CD8-positive, alpha-beta memory T cell (primary cell): ENCODE results near the gene TADA3. TPM values are rescaled to one million over a fixed set of nuclear protein-coding genes. Genes with fewer than 3 reads are reported as not detected.

Experiments
- CTCF ChIA-PET: fragments of 350-600 bp; sonication (Branson Sonifier 250); formaldehyde crosslinking; loops from one replicate; lab custom pipeline; 2021; ENCODE audit warnings: antibody characterized with exemption; lab: Charles Lee
- POLR2A ChIA-PET: fragments of 350-600 bp; sonication (Branson Sonifier 250); formaldehyde crosslinking; loops from one replicate; lab custom pipeline; 2021; ENCODE audit warnings: antibody characterized with exemption; lab: Charles Lee
- DNase-seq, 5 donors: peaks; one replicate each; pipeline versions ENCODE4 v3.0.0 to v3.0.0-alpha.2; 2020 to 2022; ENCODE audit warnings: mixed read lengths in 1 of 5
- H3K27ac ChIP-seq: one replicate; pipeline ENCODE4 v1.7.0; 2013; ENCODE audit warnings: low read depth, mild to moderate bottlenecking, low read length, moderate library complexity
- H3K27me3 ChIP-seq: 2 replicates; pipeline ENCODE4 v1.7.0; 2013; ENCODE audit warnings: low read length, mild to moderate bottlenecking; ENCODE audit not compliant: insufficient read depth, poor library complexity, severe bottlenecking
- H3K36me3 ChIP-seq: 2 replicates; pipeline ENCODE4 v1.7.0; 2013; ENCODE audit warnings: mild to moderate bottlenecking, low read length, moderate library complexity; ENCODE audit not compliant: insufficient read depth
- H3K4me1 ChIP-seq: 2 replicates; pipeline ENCODE4 v1.7.0; 2013; ENCODE audit warnings: mild to moderate bottlenecking, low read length, moderate library complexity; ENCODE audit not compliant: insufficient read depth
- H3K4me3 ChIP-seq: 2 replicates; pipeline ENCODE4 v1.7.0; 2013; ENCODE audit warnings: mild to moderate bottlenecking, low read length
- H3K9me3 ChIP-seq: 2 replicates; pipeline ENCODE4 v1.7.0; 2013; ENCODE audit warnings: mild to moderate bottlenecking, low read length
- H3K27ac Mint-ChIP-seq, 8 donors: one replicate each; pipeline ENCODE4 v1.8.0; 2020 to 2021; ENCODE audit warnings: mixed read lengths in 8 of 8, mild to moderate bottlenecking in 6 of 8, inconsistent platforms in 3 of 8, moderate library complexity in 3 of 8
- H3K27me3 Mint-ChIP-seq, 2 donors: one replicate each; pipeline ENCODE4 v1.8.0; 2020 to 2021; ENCODE audit warnings: mixed read lengths in 2 of 2, mild to moderate bottlenecking in 1 of 2, moderate library complexity in 1 of 2
- H3K36me3 Mint-ChIP-seq, 3 donors: one replicate each; pipeline ENCODE4 v1.8.0; 2020 to 2021; ENCODE audit warnings: mixed read lengths in 3 of 3, inconsistent platforms in 1 of 3, mild to moderate bottlenecking in 1 of 3
- H3K4me1 Mint-ChIP-seq, 3 donors: one replicate each; pipeline ENCODE4 v1.8.0; 2020 to 2021; ENCODE audit warnings: mixed read lengths in 3 of 3, inconsistent platforms in 1 of 3, mild to moderate bottlenecking in 1 of 3
- H3K4me3 Mint-ChIP-seq, 7 donors: one replicate each; pipeline ENCODE4 v1.8.0; 2020 to 2021; ENCODE audit warnings: mixed read lengths in 7 of 7, mild to moderate bottlenecking in 6 of 7, moderate library complexity in 4 of 7, inconsistent platforms in 2 of 7
- H3K9me3 Mint-ChIP-seq, 5 donors: one replicate each; pipeline ENCODE4 v1.8.0; 2020 to 2022; ENCODE audit warnings: mixed read lengths in 5 of 5, mild to moderate bottlenecking in 3 of 5, moderate library complexity in 2 of 5, inconsistent platforms in 1 of 5
- polyA plus RNA-seq: library from polyadenylated mRNA; unstranded; fragments of 300-500 nt; fragmentation: Illumina TruSeq; gene quantifications from one replicate; pipeline ENCODE4 v1.2.3, GENCODE V29; 2021
- total RNA-seq, 2 experiments: library from RNA; stranded (reverse); gene quantifications; one replicate each; pipeline ENCODE4 v1.2.3, GENCODE V29; 2021

TADA3 gene
- total and polyA plus RNA-seq, 3 experiments from 2014 or later, result 57.0 to 64.4 (median 58.8) TPM

DNA sequence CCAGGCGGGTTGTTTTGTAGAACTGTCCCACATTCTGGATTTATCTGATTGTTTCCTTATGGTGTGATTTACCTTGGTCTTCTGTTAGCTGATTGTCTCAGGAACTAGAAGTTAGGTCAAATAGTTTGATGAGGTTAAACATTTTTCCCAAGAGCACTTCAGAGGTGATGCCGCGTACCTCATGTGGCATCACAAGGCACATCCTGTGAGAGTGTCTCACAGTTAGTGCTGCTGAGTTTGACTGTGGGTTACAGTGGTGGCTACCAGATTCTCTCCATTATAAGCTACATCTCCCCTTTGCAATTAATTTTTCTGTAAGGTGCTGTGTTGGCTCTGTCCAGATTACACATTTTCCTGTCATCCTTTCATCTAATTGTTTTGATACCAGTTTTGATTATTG is 39.0 kb upstream of the TADA3 start:
- CTCF ChIA-PET, result interaction anchor here (1.3 to 2.9 kb wide), 4 partner anchors 10 to 104 kb away, joined by 4 to 15 read pairs (median 5); partner anchors contain the start of genes CRELD1 and RPUSD3
- Histone ChIP-seq H3K9me3 (no peaks in the 10 kb centered on the region), H3K4me3 (no peak overlapping the region), H3K27ac (no peak overlapping the region), H3K36me3 (peaks cover 8% of the 10 kb centered on the region), H3K27me3 (no peaks in the 10 kb centered on the region), H3K4me1 (no peaks in the 10 kb centered on the region)
- H3K27ac Mint-ChIP-seq, result peak overlapping the region in 1 of 8 donors; percentile 59
- peaks cover 0 to 7% (median 1%) of the 10 kb centered on the region in 3 donors for H3K4me1 Mint-ChIP-seq
- no peaks in the 10 kb centered on the region for H3K9me3 Mint-ChIP-seq
- POLR2A ChIA-PET, result interaction anchor here (0.7 to 1.1 kb wide), 2 partner anchors 15 to 483 kb away, joined by 3 to 6 read pairs; no protein-coding TSS in a partner anchor
- no peak overlapping the region for H3K4me3 Mint-ChIP-seq
- H3K27me3 Mint-ChIP-seq, result no peaks in the 10 kb centered on the region
- DNase-seq, result no peak
- H3K36me3 Mint-ChIP-seq, result peaks cover 0 to 62% (median 3%) of the 10 kb centered on the region in 3 donors

DNA sequence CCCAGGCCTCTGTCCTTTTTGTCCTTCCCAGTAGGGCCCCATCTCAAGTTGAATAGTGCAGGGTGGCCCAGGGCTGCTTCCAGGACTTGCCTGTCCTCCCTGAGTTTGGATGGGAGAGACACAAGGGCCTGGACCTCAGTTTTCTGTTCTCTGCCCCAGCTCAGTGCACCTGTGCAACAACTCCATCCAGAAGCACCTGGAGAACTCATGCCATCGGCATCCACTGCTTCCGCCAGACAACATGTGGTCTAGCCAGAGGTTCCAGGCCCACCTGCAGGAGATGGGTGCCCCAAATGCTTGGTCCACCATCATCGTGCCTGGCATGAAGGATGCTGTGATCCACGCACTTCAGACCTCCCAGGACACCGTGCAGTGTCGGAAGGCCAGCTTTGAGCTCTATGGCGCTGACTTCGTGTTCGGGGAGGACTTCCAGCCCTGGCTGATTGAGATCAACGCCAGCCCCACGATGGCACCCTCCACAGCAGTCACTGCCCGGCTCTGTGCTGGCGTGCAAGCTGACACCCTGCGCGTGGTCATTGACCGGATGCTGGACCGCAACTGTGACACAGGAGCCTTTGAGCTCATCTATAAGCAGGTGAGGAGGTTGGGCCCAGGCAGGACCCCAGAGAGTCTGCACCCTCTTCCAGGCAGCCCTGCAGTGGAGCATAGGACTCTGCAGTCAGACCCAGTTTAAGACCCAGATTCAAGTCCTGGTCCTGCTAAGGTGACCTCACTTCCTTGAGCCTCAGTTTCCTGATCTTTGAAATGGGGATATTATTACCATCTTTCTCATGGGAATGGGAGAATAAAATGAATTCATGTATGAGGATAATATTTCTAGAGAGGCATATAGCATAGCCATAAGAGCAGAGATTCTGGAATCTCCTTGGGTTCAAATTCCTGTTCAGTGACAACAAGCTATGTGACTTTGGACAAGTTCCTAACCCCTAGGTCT is 36.8 kb upstream of the TADA3 start:
- Histone ChIP-seq H3K4me3 (no peak overlapping the region), H3K9me3 (no peaks in the 10 kb centered on the region), H3K4me1 (no peaks in the 10 kb centered on the region), H3K27me3 (no peaks in the 10 kb centered on the region), H3K27ac (no peak overlapping the region), H3K36me3 (peaks cover 8% of the 10 kb centered on the region)
- H3K27me3 Mint-ChIP-seq, result no peaks in the 10 kb centered on the region
- peaks cover 0 to 7% (median 1%) of the 10 kb centered on the region in 3 donors for H3K4me1 Mint-ChIP-seq
- POLR2A ChIA-PET, result interaction anchor here (0.5 kb wide), 1 partner anchor 10 kb away, joined by 3 read pairs; no protein-coding TSS in a partner anchor
- peaks cover 0 to 41% (median under 1%) of the 10 kb centered on the region in 3 donors for H3K36me3 Mint-ChIP-seq
- no peaks in the 10 kb centered on the region for H3K9me3 Mint-ChIP-seq
- H3K4me3 Mint-ChIP-seq, result no peak overlapping the region
- CTCF ChIA-PET, result interaction anchor here (1.4 to 1.6 kb wide), 2 partner anchors 10 to 20 kb away, joined by 3 to 6 read pairs; no protein-coding TSS in a partner anchor
- peak overlapping the region in 2 of 8 donors; percentile 43 to 46 for H3K27ac Mint-ChIP-seq
- DNase-seq, result no peak

DNA sequence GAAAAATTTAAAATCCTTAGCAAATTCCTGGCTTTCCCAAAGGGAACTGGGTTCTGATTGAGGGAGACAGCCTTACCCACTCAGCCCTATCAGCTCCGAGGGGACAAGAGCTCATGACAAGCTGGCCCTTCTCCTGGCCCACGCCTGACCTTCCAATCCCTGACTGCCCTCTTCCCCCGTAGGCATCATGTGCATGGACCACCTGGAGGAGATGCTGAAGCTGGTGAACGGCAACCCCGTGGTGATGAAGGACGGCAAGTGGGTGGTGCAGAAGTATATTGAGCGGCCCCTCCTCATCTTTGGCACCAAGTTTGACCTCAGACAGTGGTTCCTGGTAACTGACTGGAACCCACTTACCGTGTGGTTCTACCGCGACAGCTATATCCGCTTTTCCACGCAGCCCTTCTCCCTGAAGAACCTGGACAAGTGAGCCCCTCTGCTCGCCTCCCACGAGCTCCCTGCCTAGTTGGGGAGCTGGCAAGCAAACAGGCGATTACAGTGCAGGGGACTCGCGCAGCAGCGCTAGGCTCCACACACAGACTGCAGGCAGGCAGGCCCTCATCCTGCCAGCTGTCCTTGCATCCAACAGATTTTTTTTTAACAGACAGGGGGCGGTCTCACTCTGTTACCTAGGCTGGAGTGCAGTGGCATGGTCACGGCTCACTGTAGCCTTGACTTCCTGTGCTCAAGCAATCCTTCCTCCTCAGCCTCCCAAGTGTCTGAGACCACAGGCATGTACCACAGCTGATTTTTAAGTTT is 34.7 kb upstream of the TADA3 start:
- Histone ChIP-seq H3K27me3 (no peaks in the 10 kb centered on the region), H3K27ac (no peak overlapping the region), H3K4me3 (no peak overlapping the region), H3K4me1 (no peaks in the 10 kb centered on the region), H3K9me3 (no peaks in the 10 kb centered on the region), H3K36me3 (no peaks in the 10 kb centered on the region)
- Mint-ChIP-seq H3K4me1 (peaks cover 0 to 7% (median 1%) of the 10 kb centered on the region in 3 donors), H3K36me3 (peaks cover 0 to 26% (median 0%) of the 10 kb centered on the region in 3 donors), H3K27ac (peak overlapping the region in 1 of 8 donors; percentile 69), H3K9me3 (no peaks in the 10 kb centered on the region), H3K4me3 (no peak overlapping the region), H3K27me3 (no peaks in the 10 kb centered on the region)
- no peak for DNase-seq
- ChIA-PET POLR2A (interaction anchor here (0.6 kb wide), 1 partner anchor 86 kb away, joined by 7 read pairs; no protein-coding TSS in a partner anchor), CTCF (interaction anchor here (1.1 kb wide), 1 partner anchor 19 kb away, joined by 4 read pairs; no protein-coding TSS in a partner anchor)

DNA sequence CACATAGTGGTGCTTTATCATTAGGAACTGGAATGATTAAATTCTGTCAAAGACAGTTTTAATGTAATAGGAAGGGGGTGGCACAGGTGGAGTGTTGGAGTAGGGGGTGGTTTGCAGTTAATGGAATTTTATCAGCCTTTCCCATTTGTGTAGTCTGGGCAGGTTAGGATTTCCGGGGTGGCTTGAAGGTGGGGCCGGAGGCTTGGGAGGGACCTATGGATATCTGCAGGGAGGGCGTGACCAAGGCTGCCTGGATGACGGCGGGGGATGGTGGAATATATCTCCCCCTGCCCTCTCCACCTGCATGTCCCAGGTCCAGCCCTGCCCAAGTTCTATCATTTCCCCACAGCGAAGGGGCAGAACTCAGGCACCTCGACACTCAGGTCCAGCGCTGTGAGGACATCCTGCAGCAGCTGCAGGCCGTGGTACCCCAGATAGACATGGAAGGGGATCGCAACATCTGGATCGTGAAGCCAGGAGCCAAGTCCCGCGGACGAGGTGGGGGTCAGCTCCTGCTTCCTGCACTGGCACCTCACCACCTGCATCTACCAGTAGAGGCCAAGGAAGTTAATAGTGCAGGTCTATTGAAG is 33.3 kb upstream of the TADA3 start:
- H3K36me3 ChIP-seq, result no peaks in the 10 kb centered on the region
- no peaks in the 10 kb centered on the region for H3K27me3 Mint-ChIP-seq
- H3K36me3 Mint-ChIP-seq, result peaks cover 0 to 20% (median 4%) of the 10 kb centered on the region in 3 donors
- DNase-seq, result no peak
- H3K27me3 ChIP-seq, result no peaks in the 10 kb centered on the region
- H3K4me3 ChIP-seq, result no peak overlapping the region
- H3K4me1 Mint-ChIP-seq, result no peaks in the 10 kb centered on the region
- CTCF ChIA-PET, result no interaction called here
- no peak overlapping the region for H3K4me3 Mint-ChIP-seq
- POLR2A ChIA-PET, result interaction anchor here (0.6 kb wide), 1 partner anchor 427 kb away, joined by 3 read pairs; no protein-coding TSS in a partner anchor
- H3K9me3 ChIP-seq, result no peaks in the 10 kb centered on the region
- H3K4me1 ChIP-seq, result no peaks in the 10 kb centered on the region
- H3K27ac ChIP-seq, result no peak overlapping the region
- H3K9me3 Mint-ChIP-seq, result no peaks in the 10 kb centered on the region
- H3K27ac Mint-ChIP-seq, result no peak overlapping the region

DNA sequence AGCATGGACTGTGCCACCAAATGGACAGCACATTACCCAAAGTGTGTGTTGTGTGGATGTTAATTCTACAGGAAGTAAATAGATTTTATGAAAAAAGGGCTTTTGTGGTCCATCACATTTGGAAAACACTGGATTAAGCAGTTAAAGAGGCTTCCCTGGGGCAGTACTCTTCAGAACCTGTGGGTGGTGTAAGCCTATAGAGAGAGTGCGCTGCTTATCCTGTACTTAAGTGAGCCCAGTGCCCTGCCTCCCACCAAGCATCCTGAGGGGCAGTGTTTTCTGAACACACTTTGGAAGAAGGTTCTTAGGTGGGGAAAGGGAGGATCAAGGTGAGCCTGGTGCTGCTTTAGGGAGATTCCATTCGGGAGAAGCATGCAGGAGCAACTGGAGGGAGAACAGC is 28.7 kb upstream of the TADA3 start:
- H3K27me3 ChIP-seq, result no peaks in the 10 kb centered on the region
- no peaks in the 10 kb centered on the region for H3K4me1 ChIP-seq
- no peak overlapping the region for H3K27ac ChIP-seq
- H3K4me3 ChIP-seq, result no peak overlapping the region
- H3K27ac Mint-ChIP-seq, result no peak overlapping the region
- H3K4me1 Mint-ChIP-seq, result no peaks in the 10 kb centered on the region
- no peaks in the 10 kb centered on the region for H3K9me3 Mint-ChIP-seq
- ChIA-PET POLR2A (interaction anchor here (1.0 kb wide), 1 partner anchor 12 kb away, joined by 3 read pairs; no protein-coding TSS in a partner anchor), CTCF (no interaction called here)
- peaks cover 3% of the 10 kb centered on the region for H3K36me3 ChIP-seq
- no peak overlapping the region for H3K4me3 Mint-ChIP-seq
- H3K9me3 ChIP-seq, result no peaks in the 10 kb centered on the region
- H3K27me3 Mint-ChIP-seq, result no peaks in the 10 kb centered on the region
- peaks cover 0 to 6% (median 6%) of the 10 kb centered on the region in 3 donors for H3K36me3 Mint-ChIP-seq
- no peak for DNase-seq

DNA sequence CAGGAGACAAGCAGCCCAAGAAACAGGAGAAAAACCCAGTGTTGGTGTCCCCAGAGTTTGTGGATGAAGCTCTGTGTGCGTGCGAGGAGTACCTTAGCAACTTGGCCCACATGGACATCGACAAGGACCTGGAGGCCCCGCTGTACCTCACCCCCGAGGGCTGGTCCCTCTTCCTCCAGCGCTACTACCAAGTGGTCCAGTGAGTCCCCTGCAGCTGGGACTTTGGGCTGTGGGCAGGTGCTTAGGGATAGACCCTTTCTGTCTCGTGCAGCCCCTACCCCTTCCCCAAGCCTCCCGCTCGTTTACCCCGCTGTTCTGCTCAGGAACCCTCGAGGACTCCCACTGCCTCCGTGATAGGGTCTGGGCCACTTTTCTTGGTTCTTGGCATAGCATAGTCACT is 28.3 kb upstream of the TADA3 start:
- Histone ChIP-seq H3K36me3 (peaks cover 3% of the 10 kb centered on the region), H3K27me3 (no peaks in the 10 kb centered on the region), H3K4me3 (no peak overlapping the region), H3K9me3 (no peaks in the 10 kb centered on the region), H3K4me1 (no peaks in the 10 kb centered on the region), H3K27ac (no peak overlapping the region)
- no peak overlapping the region for H3K4me3 Mint-ChIP-seq
- DNase-seq, result no peak
- POLR2A ChIA-PET, result interaction anchor here (1.0 kb wide), 1 partner anchor 11 kb away, joined by 3 read pairs; no protein-coding TSS in a partner anchor
- peak overlapping the region in 1 of 8 donors; percentile 61 for H3K27ac Mint-ChIP-seq
- no peaks in the 10 kb centered on the region for H3K4me1 Mint-ChIP-seq
- no peaks in the 10 kb centered on the region for H3K9me3 Mint-ChIP-seq
- CTCF ChIA-PET, result no interaction called here
- H3K27me3 Mint-ChIP-seq, result no peaks in the 10 kb centered on the region
- H3K36me3 Mint-ChIP-seq, result peaks cover 0 to 6% (median 6%) of the 10 kb centered on the region in 3 donors

DNA sequence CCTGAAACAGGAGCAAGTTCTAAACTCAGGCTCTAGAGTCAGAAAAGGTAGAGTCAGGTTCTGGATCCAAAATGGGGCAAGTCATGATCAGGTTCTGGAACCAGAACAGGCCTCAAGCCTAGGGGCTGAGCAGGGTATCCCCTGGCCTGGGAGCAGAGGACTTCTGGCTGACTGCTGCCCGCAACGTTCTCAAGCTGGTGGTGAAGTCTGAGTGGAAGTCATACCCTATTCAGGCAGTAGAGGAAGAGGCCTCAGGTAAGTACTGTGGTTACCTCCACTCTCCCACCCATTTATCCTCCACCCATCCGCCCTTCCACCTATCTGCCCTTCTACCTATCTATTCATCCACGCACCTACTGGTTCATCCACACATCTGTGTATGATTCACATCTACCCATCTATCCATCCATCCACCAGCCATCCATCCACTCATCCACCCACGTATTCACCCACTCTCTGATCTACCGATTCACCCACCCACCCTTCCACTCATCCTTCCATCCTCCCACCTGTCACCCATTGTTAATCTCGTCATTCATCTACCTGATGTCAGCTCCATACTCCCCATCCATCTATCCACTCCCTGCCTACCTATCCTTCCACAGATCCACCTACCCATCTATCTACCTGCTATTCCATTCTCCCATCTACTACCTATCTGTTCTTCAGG is 26.5 kb upstream of the TADA3 start:
- POLR2A ChIA-PET, result no interaction called here
- peak overlapping the region in 1 of 8 donors; percentile 1 for H3K27ac Mint-ChIP-seq
- no peaks in the 10 kb centered on the region for H3K27me3 ChIP-seq

More for the DNA sequence above, 26.5 kb upstream of the TADA3 start:
- no peak overlapping the region for H3K4me3 Mint-ChIP-seq
- Histone ChIP-seq H3K27ac (no peak overlapping the region), H3K36me3 (peaks cover 3% of the 10 kb centered on the region), H3K4me3 (no peak overlapping the region), H3K4me1 (no peaks in the 10 kb centered on the region), H3K9me3 (no peaks in the 10 kb centered on the region)
- CTCF ChIA-PET, result no interaction called here
- H3K27me3 Mint-ChIP-seq, result no peaks in the 10 kb centered on the region
- H3K9me3 Mint-ChIP-seq, result no peaks in the 10 kb centered on the region
- H3K4me1 Mint-ChIP-seq, result no peaks in the 10 kb centered on the region
- peaks cover 0 to 6% (median 6%) of the 10 kb centered on the region in 3 donors for H3K36me3 Mint-ChIP-seq
- DNase-seq, result no peak
